ENCODE measurements around the gene PTH1R. TPM values are rescaled to one million over a fixed set of nuclear protein-coding genes. Genes with fewer than 3 reads are reported as not detected.

Gene PTH1R
- total RNA-seq, 1 donor: under 0.01 TPM

DNA sequence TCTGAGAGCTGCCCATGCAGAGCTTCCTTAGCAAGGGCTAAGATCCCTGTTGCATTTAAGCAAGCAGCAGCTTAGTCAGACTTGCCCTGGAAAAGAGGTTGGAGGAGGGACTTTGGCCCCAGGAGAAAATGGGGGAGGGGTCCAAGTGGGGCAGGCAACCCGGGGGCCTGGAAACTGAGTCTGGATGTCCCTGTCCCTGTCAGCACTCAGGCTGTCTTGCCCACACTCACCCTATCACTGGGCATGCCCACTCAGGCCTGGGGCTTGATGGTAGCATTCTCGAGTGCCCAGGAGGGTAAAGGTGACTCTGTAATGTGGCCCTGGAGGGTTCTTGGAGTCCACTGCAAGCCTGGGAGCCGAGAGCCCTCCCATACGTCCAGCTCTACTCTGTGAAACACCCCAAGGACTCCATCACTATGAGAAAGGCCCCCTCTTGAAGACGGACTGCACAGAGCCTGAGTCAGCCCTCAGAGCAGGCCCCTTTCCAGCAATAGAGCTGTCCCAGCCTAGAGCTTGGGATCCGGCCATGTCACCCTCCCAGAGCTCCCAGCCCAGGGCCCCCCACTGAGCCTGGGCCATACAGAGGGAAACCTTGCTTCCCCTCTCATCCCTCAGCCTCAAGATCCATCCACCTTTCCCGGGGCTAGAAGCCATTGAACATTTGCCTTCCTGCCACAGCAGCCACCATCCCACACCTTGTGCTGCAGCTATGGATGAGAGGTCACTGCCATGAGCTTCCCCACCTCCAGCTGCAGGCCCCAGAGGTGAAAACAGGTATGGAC, 27.6 kb upstream of the PTH1R start:
- no peak for DNase-seq (ENCODE audit: low read depth in 2 of 3, low spot score in 2 of 3)

DNA sequence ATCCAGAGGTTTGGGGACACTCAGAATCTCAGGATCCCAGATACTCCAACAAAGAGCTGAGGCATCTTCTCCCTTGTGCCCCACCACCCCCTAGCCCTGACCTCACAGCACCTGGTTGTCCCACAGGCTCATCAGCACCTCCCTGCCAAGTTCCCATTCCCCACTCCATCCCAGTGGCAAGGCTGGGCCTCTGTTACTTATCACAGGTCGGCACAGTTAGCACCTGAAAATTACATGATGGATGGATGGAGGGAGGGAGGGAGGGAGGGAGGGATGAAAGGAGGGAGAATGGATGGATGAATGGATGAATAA, 27.1 kb upstream of the PTH1R start:
- DNase-seq (ENCODE audit: low read depth in 2 of 3, low spot score in 2 of 3): no peak

DNA sequence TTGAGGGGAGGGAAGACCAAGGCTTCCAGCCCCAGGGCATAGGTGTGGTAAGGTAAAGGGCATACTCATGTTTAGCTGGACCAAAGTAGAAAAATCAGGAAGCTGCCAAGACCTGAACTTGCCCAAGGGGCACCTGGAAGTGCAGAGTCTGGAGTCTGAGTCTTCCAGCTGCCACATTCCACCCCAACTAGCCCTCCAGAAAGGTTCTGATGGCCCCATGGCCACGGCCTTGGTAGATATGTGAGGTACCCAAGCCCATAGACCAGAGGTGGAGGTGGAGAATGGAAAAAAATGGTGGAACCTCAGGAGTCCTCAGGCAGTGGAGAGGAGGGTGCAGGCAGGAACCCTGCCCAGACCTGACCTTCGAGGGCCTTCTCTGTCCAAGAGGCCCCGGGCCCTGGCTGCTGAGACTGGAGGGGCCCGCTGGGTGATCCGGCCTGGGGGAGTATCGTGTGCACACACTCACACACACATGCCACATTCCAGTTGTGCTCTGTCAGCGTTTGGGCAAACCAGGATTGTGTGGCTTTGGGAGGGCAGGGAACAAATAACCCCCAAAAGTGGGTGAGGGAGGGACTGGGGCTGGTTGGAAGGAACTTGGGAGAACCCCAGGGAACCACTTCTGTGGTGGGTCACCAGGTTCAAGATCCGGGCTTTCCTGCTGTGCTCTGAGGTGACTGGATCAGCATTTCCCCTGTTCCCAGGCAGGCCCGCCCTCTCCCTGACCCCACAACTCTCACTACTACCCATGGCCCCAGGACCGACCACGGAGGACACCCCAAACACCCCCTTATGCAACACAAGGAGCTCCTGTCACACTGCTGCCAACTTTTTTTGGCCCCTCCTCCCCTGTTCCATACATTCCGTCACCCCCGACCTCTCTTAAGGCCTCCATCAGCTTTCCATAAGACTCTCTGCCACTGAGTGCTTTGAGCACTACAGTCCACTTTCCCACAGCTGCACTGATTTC, 25.9 kb upstream of the PTH1R start:
- no peak for DNase-seq (ENCODE audit: low read depth in 2 of 3, low spot score in 2 of 3)

DNA sequence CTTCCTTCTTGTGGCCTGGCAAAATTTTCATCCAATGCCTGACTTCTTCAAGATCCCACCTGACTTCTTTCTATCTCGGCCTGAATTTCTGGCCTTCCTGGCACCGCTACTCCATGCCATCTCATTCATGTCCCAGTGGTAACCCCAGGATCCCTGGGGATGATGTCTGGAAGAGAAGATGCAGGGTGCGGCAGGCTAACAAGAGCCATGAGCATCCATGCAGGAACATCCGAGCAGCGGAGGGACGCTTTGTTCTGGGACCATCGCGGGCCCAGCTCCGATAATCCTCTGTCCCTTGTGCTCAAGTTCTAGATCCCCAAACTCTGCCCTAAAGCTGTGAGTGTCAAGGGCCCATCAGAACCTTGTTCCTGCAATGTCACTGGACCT, 25.2 kb upstream of the PTH1R start:
- no peak for DNase-seq (ENCODE audit: low read depth in 2 of 3, low spot score in 2 of 3)

DNA sequence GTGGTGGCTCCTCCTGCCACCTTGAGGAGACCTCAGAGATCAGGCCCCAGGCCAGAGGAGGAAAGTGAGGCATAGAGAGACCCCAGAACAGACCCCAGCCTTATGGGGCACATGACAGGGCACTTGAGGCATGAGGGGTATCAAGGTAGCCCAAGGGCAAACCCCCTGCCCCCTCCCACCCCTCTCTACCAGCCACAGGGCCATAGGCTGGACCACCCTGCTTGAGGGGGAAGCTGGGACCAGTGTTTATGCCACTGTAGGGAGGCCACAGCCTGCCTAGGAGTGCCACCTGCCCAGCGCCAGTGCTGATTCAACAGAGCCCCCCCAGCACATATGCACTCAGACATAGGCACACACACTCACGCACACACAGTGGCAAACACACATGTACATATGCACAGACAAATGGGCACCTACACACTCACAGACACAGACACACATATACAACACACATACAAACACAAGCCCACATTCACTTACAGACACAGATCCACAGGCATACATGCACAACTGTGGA, 24.6 kb upstream of the PTH1R start:
- DNase-seq (ENCODE audit: low read depth in 2 of 3, low spot score in 2 of 3): no peak

DNA sequence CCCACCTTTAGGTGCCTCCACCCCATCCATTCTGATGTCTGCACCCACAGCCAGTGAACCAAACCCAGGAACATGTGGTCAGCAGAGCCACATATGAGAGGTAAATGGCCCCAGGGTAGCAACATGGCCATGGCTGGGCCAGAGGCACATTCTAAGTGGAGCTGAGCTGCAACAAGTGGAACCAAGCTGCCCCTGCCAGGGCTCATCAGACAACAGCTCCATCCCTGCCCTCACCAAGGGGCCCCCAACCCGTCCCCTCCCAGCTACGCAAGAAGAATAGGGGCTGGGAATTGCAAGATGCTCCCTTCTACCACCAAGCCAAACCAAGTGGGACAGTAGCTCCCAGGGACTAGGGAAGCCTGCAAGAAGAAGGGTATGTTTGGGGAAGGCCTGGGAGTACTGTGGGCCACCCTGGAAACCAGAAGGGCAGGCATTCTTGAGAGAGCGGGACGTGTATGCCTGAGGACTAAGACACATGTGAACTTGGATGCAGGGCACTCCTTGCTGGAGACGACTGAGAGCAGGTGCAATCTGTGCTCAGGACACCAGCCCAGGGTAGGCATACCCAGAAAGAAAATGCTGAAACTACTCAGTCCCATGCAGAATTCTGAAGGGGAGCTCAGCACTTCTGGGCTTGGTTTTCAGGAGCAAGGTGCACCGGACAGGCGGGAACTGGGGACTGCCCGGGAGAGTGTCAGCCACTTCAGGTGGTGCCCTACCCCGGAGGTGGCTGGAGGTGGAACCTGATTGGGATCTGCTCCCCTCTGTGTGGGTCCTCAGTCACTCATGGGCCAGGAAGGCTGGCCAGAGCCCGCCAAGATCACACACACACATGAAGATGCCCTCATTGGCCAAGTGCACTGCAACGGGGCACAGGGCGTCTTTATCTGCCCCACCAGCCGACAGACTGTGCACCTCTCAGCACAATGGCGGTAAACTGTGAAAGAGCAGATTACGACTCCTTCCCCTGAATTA, 23.8 kb upstream of the PTH1R start:
- no peak for DNase-seq (ENCODE audit: low read depth in 2 of 3, low spot score in 2 of 3)

DNA sequence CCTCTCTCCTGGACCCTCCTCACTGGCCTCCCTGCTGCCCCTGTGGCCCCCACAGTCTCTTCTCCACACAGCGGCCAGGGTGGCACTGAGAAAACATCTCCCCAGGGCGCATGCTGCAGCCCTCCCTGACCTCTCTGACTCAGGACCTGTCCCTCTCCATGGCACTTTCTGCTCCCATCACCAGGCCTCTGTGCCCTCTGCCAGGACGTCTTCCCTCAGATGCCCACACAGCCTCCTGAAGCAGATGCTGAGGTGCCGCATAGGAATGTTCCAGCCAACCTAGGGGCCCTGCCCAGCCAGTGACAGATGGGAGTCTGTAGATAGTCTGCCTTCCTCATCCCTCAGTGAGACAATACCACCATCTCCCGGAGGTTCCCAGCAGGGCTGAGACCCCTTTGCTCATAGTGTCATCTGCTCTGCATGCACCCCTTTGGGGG, 22.9 kb upstream of the PTH1R start:
- no peak for DNase-seq (ENCODE audit: low read depth in 2 of 3, low spot score in 2 of 3)

DNA sequence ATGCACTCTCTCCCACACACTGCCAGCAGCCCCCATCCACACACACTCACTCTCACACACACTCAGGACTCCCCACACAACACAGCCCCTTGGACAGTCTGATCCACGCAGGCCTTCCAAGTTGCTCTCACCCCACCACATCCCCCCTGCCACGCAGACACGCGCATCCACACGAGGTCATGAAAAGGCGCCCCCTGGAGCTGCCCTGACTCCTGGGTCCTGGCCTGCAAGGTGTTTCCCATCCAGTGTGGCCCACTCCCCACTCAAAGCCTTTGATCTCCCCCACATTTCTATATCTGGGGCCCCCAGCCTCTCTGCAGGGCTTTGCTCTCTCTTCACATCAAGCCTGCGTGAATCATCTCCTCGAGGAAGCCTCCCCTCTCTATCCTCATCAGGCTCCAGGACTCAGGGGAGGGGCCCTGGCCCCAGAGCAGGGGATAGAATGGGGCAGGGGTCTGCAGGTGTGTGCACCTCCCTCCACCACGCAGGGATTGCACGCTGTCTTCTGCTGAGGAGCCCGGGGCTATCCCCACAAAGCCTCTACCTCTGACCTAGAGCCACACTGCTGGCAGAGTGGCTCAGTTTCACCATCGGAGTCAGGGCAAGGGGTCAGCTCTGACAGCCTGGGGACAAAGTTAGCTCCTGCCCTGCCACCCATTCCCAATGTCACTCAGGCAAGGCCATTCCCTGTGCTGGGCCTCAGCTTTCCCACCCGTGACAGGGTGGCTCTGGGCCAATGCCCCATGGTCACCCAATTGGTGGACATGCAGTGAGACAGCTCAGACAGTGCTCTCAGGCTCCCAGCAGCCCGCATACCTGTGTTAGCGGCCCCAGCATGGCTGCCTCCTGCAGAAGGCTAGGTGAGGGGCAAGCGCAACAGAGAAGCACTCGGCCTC, 20.7 kb upstream of the PTH1R start:
- DNase-seq (ENCODE audit: low read depth in 2 of 3, low spot score in 2 of 3): no peak

DNA sequence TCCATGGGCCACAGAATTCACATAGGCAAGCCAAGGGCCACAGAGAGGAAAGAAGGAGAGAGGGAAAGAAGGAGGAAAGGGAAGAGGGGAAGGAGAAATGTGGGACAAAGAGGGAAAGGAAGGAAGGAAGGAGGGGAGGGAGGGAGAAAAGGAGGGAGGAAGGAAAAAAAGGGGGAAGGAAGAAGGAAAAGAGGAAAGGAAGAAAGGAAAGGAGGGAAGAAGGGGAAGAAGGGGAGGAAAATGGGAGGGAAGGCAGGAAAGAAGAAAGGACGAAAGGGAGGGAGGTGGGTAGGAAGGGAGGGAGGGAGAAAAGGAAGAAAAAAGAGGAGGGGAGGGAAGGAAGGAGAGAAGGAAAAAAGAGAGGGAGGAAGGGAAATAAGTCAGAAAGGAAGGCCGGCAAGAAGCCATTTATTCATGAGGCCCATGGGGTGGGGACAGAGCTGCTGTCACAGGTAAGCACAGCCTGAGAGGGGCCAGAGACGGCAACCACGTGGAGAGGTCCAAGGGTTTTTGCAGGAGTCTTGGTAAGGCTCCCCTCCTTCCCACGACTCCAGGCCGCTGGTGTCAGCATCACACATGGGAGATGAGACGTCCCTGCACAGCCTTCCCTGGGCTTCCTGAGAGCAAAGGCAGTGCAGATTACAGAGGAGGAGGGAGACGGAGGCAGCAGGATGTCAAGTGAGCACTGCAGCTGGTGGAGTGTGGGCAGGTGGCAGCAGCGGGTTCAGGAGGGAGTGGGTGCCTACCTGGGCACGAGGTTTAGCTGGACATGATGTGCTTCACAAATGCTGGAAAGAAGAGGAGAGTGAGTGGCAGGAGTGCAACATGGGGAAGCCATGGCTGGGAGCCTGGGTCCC, 19.8 kb upstream of the PTH1R start:
- DNase-seq (ENCODE audit: low read depth in 2 of 3, low spot score in 2 of 3): no peak

DNA sequence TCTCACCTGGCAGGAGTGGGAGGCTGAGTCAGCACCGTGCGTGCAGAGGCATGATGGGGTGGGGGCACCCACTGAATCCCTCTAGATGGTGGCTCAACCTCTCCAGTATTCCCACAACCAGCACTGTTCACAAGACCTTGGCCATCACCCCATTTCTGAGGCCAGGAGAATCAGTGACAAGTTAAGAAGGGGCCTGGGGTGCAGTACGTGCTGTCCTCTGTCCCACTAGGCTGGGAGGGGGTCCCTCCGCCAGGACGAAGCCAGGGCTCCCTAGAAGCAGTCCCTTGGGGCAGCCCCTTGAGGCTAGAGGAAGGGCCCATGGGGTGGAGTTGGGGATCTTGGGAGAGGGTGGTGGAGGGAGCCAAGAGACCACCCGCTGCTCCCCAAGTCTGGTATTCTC, 19.1 kb upstream of the PTH1R start:
- DNase-seq (ENCODE audit: low read depth in 2 of 3, low spot score in 2 of 3): no peak

DNA sequence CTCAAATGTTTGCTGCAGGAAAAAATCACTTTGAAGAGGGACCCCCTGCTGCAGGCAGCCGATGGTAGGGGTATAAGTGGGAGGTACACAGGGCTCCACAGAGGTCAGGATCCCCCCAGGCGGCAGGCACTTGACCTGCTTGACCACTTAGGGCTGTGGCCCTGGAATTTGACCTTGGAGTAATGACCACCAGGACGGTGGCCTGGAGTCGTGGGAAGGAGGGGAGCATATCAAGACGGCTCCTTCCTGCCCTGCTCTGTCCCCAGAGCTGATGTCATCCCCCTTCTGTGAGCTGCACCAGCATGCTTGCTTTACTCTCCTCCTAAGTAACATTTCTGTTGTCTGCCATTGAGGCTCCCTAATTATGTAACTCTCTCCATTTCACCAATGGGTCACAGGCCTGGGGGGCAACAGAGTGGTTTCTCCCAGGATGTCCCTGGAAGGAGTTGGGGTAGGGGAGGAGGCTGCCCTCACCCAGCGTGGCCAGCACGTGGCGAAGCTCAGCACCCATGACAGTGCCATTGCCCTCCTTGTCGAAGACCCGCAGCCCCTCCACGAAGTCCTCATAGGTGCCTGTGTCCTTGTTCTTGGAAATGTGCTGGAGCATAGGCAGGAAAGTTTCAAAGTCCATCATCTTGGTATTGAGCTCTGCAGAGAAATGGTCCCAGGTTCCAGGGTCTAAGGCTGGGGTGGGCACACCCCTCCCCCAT, 18.4 kb upstream of the PTH1R start:
- no peak for DNase-seq (ENCODE audit: low read depth in 2 of 3, low spot score in 2 of 3)

DNA sequence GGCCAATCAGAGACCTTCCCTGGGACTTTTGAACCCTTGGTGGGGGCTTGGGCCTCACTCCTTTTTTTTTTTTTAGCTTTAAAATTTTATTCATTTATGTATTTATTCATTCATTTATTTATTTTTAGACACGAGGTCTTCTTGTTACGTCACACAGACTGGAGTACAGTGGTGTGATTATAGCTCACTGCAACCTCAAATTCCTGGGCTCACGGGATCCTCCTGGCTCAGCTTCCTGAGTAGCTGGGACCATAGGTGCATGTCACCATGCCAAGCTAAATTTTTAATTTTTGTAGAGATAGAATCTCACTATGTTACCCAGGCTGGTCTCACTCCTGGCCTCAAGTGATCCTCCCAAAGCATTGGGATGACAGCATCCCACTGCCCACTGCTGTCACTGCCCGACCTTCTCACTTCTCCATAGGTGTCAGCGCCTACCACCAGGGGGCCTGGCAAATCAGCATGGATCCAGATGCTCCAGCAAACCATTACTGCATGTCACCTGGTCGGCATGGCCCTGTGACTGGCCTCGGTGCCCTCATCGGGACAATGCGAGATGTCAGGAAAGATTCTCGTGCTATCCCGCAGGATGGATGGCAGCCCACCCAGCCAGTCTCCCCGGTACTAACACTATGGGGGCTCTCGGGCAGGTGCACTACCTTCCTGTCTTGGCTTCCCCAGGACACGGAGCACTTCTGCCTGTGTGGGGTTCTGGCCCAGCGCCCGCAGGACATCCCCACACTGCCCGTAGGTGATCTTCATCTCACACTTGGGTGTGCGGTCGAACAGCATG, 17.3 kb upstream of the PTH1R start:
- peak in 1 of 3 donors; percentile 47 for DNase-seq (ENCODE audit: low read depth in 2 of 3, low spot score in 2 of 3)

DNA sequence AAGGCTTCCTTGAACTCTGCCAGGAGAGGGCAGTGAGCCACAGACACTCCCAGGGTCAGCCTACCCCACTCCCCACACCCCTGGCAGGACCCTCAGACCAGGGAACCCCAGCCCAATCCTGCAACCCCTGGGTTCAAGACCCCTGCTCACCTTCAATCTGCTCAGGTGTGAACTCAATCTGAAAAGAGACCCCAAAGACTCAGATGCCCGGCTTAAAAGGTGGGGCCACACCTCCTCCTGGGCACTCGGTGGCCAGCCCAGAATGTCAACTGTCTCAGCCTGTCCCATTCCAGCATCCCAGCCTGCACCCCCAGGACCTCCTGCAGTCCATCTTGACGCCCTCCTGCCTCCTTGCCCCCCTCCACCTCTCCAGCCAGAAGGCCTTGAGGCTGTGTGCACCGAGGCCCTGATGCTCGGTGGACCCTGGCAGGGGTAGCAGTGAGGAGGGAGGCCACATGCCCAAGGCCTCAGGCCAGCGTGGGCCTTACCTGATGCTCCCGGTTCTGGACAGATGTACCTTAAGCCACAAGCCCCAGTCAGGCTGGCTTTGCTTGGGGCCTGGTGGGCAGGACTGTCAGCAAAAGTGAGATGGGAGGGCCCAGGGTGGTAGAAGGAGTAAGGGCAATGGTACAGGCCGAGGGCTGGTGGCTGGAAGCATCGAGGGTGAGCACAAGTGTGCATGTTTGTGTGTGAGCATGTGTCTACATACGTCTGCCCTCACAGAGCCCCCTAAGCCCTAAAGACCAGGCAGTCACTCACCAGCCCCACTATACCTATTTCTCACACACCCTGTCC, 16.5 kb upstream of the PTH1R start:
- no peak for DNase-seq (ENCODE audit: low read depth in 2 of 3, low spot score in 2 of 3)

DNA sequence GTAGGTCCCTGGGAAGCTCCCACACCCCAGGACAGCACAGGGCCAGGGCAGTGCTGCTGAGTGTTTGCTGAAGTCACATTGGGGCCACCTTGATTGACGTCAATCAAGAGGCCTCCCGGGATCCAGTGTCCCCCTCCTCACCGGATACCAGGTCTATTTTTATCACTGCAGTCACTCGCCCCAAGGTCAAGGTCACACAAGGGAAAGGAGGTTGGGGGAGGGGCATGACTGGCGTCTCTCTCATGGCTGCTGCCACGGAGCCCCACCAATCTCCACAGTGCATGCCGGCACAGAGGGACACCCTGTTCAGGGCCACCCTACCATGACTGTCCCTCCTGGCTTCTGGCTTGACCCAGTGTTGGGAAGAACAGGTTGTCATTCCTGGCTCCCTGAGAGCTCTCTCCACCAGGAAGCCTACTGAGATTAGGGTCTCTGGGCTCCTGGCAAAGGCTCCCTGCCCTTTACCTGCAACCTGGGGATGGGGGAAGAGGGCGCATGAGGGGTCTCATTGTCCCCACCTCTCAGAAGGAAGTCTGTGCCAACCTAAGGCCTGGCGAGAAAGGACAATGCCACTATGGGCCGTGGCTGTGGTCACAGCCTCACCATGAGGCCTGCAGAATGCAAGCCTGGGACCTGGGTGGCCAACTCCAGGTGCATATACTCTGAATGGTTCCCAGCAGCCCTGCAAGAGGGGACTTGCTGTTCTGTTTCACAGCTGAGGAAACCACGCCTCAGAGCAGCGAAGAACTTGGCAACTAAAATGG, 15.7 kb upstream of the PTH1R start:
- DNase-seq (ENCODE audit: low read depth in 2 of 3, low spot score in 2 of 3): no peak

DNA sequence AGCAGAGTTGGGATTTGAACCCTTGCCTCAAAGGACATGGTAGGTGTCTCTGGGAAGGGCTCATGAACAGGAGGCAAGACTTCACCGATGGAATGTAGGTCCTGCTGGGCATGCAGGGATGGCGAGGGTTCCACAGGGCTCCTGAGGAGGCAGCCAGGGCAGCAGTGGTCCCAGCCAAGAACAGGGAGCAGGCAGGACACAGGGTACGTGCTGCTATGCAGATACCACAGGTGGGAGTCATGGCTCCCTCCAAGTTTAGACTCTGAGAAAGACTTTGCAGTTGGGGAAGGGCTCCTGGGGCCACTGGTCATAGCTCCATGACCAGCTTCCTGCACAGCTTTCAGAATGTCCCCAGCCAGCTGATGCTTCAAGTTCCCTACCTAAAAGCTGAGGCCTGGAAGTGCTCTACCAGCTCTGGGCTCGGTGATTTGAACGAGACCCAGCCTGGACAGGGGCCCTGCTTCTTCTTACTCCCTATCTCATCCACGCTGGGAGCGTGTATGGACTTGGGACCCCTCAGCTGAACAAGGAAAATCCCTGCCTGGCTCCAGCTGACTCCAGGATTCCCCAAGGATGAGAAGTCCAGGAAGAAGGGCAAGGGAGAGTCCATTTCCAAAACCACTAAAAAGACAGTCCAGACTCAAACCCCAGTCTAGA, 15.0 kb upstream of the PTH1R start:
- DNase-seq (ENCODE audit: low read depth in 2 of 3, low spot score in 2 of 3): no peak
